Transverse colon (tissue), 4 donors: ENCODE results near the gene FETUB.

ENCODE experiments used
- CTCF ChIP-seq, 5 experiments: fragments of 200-600 bp in 3 of 5; fragments of 450-650 bp in 2 of 5; sonication (generic) in 3 of 5; IDR thresholded peaks; 1 replicate in 2 of 5; 2 replicates in 3 of 5; pipeline ENCODE4 v1.5.1; 2016 to 2017; ENCODE audit warnings: antibody characterized with exemption in 5 of 5, inconsistent platforms in 3 of 5, mild to moderate bottlenecking in 2 of 5, moderate library complexity in 1 of 5
- EP300 ChIP-seq: sonication (generic); formaldehyde crosslinking; IDR thresholded peaks from one replicate; pipeline ENCODE4 v1.6.1; 2017; ENCODE audit warnings: antibody characterized with exemption, low read depth
- POLR2A ChIP-seq: fragments of 450-650 bp; IDR thresholded peaks from one replicate; pipeline ENCODE4 v1.6.1; 2016; ENCODE audit warnings: antibody characterized with exemption, mild to moderate bottlenecking, moderate library complexity
- POLR2AphosphoS5 ChIP-seq, 3 donors: sonication (generic); formaldehyde crosslinking; IDR thresholded peaks; one replicate each; pipeline ENCODE4 v1.6.1; 2016; ENCODE audit warnings: antibody characterized with exemption in 3 of 3

- TF ChIP-seq POLR2A: no peak
- TF ChIP-seq CTCF (IDR thresholded peaks at IDR 0.05): no peak
- no peak for TF ChIP-seq POLR2AphosphoS5 (IDR thresholded peaks at IDR 0.05)
- no peak for TF ChIP-seq EP300
Observed at GRCh38 chr3:186600896-186601295, 39.3 kb upstream of the FETUB start.
